8988T (cell line): ENCODE data around the gene SRRM2.

Source experiments
- DNase-seq: peaks from one replicate; pipeline ENCODE4 v3.0.0; 2011

Gene SRRM2

GRCh38 chr16:2740476-2740875 is 12.0 kb upstream of the SRRM2 start:
- no peak for DNase-seq

DNA sequence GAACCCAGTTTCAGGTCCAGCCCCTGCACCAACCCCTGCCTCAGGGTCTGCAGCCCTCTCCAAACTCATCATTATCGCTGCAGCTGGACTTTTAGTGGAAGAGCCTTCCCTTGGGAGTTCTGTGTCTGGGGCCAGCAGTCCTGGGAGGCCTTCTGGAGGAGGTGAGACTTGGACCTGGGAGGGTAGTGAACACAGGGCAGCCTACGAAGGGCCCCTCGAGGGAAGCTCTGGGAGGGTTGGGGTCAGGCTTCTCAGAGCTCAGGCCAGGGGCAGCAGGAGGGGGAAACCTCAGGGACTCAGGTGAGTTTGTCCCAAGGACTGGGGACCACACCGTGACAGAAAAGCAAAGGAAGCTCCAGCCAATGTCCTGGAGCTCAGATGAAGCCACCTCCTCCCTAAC is 11.3 kb upstream of the SRRM2 start:
- no peak for DNase-seq

- DNase-seq = no peak
Measured at GRCh38 chr16:2742323-2743006, 10.0 kb upstream of the SRRM2 start.

DNA sequence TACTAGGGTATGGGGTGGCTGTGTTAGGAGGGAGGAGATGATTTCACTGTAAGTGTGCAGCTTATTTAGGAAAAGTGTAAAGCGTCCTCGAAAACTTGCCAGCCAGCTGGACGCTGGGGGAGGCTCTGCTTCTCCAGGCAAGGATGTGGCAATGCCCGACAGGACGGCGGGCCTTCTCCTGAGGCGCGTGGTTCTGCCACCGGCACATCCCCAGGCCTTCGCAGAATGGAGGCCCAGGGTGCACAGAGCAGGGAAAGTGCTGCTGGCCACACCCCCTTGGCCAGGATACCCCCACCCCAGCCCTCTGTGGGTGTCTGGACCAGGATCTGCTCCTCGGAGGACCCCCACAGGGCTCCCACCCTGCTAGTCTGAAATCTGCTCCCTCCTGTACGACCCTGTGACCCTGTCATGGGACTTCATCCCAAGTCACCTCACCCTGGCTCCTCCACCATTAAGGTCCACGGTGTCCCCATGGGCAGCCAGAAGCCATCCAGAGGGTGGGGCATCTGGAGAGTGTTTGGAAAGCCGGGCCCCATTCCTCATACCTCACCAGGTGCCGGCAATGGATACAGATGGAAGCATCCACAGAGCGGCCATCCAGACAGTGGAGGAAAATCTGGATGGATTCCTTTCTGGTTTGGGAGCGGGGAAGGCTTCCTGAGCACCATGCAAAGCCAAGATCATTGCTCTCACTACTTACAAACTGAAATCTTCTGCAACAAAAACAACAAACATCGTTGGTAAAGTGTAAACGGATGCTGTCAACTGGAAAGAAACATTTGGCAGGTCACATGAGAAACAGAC is 9.2 kb upstream of the SRRM2 start:
- DNase-seq = no peak

DNA sequence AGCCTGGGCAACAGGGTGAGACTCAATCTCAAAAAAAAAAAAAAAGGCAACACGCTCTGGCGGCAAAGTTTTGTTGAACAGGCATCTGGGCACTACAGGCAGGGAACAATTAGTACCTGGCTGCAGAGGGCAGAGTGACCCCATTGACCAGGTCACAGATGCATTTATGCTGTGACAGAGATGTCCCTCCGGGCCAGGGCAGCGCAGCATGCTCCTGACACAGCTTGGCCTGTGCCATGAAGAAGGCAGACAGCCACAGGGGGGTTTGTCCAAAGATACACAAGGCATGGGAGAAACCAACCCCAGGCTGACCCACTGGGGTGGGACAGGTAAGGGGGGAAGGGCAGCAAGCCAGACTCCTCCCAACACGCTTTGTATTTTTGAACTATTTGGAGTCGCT is 7.7 kb upstream of the SRRM2 start:
- DNase-seq = no peak

DNA sequence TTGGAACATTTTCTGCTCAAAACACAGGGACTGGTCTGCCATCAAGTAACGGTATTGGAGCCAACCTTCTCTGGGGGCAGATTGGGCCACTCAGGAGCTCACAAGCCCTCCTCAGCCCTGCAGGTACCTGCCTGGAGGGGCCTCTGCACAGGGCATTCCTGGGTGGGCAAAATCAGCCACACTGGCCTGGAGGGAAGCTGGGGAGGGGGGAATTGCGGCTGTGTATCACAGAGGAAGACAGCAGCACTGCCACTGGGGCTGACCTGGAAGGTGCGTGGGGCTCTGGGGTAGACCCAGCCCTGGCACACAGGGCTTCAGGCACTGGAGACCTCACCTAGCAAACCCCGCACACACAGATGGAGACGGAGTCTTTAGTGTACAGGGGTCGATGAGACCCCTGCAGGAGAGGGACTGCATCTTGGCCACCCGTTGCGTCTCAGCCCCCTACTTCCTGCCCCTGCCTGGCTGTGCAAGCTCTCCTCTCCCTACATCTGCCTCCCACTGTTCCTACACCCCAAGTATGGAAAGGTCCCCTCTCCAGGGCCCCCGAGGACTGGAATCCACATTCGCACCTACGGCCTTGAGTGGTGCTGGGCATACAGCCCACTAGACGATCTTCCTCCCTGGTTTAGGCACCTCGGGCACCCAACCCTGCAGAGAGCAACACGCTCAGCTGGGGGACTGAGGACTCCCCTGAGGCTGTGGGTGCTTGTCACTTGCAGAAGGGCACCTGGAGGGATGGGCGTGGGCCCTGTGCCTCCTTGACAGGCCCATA is 7.1 kb upstream of the SRRM2 start:
- no peak for DNase-seq

GRCh38 chr16:2745961-2746360 is 6.5 kb upstream of the SRRM2 start:
- no peak for DNase-seq

GRCh38 chr16:2748757-2749455 is 3.5 kb upstream of the SRRM2 start:
- DNase-seq = no peak

- DNase-seq = no peak
Measured at GRCh38 chr16:2749476-2749875, 3.0 kb upstream of the SRRM2 start.

- no peak for DNase-seq
Measured at GRCh38 chr16:2749936-2750335, 2.5 kb upstream of the SRRM2 start.

DNA sequence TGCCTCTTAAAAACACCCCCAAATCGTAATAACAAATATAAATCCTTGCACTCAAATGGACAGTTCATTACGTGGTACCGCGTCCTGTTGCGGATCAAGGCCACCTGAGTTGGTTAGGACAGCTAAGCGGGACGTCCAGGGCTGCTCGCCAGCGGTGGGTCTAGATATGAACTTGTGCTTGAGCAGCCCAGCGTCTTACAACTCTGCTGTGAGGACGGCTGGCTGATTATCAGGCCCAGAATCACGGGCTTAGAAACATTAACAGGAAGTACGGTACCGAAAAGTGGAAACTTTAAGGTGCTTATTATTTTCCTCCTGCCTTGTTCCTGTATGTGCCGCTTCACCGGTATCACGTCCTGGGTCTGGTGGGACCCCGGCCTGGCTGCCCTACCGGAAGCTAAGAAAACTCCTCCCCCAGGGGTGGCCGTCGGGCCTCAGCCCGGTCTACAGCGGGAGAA is 832 bp upstream of the SRRM2 start:
- no peak for DNase-seq

GRCh38 chr16:2752850-2753732 is 653 bp downstream of the SRRM2 start:
- DNase-seq = peak; percentile 65

GRCh38 chr16:2753733-2754020 is 1.2 kb downstream of the SRRM2 start:
- no peak for DNase-seq

DNA sequence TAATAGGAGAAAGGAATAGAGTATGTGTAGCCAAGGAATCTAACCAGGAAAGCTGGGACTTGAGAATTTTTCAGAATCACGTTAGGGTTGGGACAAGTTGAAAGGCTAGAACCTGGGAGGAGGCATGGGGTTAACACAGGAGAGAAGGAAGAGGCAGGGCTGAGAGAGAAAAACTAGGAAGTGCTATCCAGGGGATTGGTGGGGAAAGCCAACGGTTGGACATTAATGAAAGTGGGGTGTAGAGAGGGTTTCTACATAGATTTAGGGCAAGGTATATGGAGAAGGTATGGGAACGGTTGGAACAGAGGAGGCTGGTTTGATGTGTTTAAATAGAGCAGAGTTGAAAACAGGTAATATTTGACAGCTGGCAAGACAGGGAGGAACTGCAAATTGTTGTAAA is 2.7 kb downstream of the SRRM2 start:
- DNase-seq = no peak

- DNase-seq = no peak
Measured at GRCh38 chr16:2756288-2757015, 4.0 kb downstream of the SRRM2 start.

DNA sequence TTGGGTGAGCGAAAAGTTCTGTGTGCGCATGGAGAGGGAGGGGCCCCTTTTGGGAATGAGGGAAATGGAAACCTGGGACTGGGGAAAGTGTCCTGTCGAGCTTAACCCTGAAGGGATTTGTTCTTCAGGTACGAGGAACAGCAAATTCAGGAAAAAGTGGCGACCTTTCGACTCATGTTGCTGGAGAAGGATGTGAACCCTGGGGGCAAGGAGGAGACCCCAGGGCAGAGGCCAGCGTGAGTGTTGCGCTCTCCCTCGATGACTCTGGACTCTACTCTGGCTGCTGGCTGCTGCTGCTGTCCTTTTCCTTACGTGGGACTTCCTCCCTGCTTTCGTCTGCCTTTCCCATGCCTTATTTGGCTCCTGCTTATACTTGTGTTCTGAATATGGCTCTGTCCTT is 4.9 kb downstream of the SRRM2 start:
- DNase-seq = no peak

DNA sequence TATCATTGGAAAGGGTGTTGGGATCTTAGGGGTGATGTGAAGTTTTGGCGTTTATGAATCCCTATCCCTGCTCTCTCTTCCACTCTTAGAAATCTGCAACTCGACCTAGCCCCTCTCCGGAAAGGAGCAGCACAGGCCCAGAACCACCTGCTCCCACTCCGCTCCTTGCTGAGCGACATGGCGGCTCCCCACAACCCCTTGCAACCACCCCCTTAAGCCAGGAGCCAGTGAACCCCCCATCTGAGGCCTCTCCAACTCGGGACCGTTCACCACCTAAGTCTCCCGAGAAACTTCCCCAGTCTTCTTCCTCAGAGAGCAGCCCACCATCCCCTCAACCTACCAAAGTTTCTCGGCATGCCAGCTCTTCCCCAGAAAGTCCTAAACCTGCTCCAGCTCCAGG is 9.0 kb downstream of the SRRM2 start:
- DNase-seq = no peak

GRCh38 chr16:2761886-2762583 is 9.6 kb downstream of the SRRM2 start:
- no peak for DNase-seq

GRCh38 chr16:2762711-2763110 is 10.3 kb downstream of the SRRM2 start:
- no peak for DNase-seq

DNA sequence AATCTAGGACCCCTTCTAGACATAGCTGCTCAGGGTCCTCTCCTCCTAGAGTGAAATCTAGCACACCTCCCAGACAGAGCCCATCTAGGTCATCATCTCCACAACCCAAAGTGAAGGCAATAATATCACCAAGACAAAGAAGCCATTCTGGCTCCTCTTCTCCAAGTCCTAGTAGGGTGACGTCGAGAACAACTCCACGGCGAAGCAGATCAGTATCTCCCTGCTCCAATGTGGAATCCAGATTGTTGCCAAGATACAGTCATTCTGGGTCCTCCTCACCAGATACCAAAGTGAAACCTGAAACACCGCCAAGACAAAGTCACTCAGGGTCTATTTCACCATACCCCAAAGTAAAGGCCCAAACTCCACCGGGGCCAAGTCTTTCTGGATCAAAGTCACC is 10.7 kb downstream of the SRRM2 start:
- no peak for DNase-seq

GRCh38 chr16:2764718-2765117 is 12.3 kb downstream of the SRRM2 start:
- no peak for DNase-seq
